CD14-positive monocyte (primary cell): ENCODE results near the gene CDH4. TPM values are rescaled to one million over a fixed set of nuclear protein-coding genes. Genes with fewer than 3 reads are reported as not detected.

Experiments used
- DNase-seq, 3 donors: peaks; one replicate each; pipeline ENCODE4 v3.0.0-alpha.2; 2011 to 2022
- H2AFZ ChIP-seq: 2 replicates; pipeline ENCODE4 v1.6.0; 2012; ENCODE audit warnings: mild to moderate bottlenecking, low read depth, low read length, inconsistent platforms; ENCODE audit not compliant: insufficient read depth, poor library complexity, severe bottlenecking
- H3K27ac ChIP-seq, 2 donors: 1 replicate in 1 of 2; 2 replicates in 1 of 2; pipeline ENCODE4 v1.5.1; 2012 to 2013; ENCODE audit warnings: low read length in 2 of 2, control low read depth in 1 of 2, inconsistent platforms in 1 of 2, low read depth in 1 of 2, mild to moderate bottlenecking in 1 of 2
- H3K27me3 ChIP-seq, 2 donors: one replicate each; pipeline versions ENCODE4 v1.6.0 to v1.6.1; 2011 to 2013; ENCODE audit warnings: low read length in 2 of 2; ENCODE audit not compliant: control insufficient read depth in 2 of 2, insufficient read depth in 2 of 2
- H3K36me3 ChIP-seq, 2 donors: replicated peaks in 1 of 2; 1 replicate in 1 of 2; 2 replicates in 1 of 2; pipeline versions ENCODE4 v1.5.1 to v1.6.1; 2012 to 2013; ENCODE audit warnings: low read length in 2 of 2, control low read depth in 1 of 2, inconsistent platforms in 1 of 2, mild to moderate bottlenecking in 1 of 2; ENCODE audit not compliant: insufficient read depth in 2 of 2, control insufficient read depth in 1 of 2
- H3K4me1 ChIP-seq, 2 donors: 1 replicate in 1 of 2; 2 replicates in 1 of 2; pipeline versions ENCODE4 v1.5.1 to v1.6.1; 2012 to 2013; ENCODE audit warnings: low read length in 2 of 2, control low read depth in 1 of 2, inconsistent platforms in 1 of 2, mild to moderate bottlenecking in 1 of 2, moderate library complexity in 1 of 2; ENCODE audit not compliant: insufficient read depth in 2 of 2, control insufficient read depth in 1 of 2
- H3K4me2 ChIP-seq: replicated peaks from 2 replicates; pipeline ENCODE3; 2012; ENCODE audit warnings: low read length, moderate library complexity, mild to moderate bottlenecking; ENCODE audit not compliant: poor library complexity, severe bottlenecking; ENCODE audit errors: extremely low read depth
- H3K4me3 ChIP-seq, 3 experiments: fragments of 200-600 bp in 1 of 3; sonication (generic) in 1 of 3; replicated peaks in 1 of 3; 1 replicate in 2 of 3; 2 replicates in 1 of 3; pipeline ENCODE4 v1.5.1; 2011 to 2013; ENCODE audit warnings: low read length in 3 of 3, mild to moderate bottlenecking in 3 of 3, control low read depth in 2 of 3, low read depth in 2 of 3, inconsistent platforms in 1 of 3, moderate library complexity in 1 of 3
- H3K79me2 ChIP-seq: 2 replicates; pipeline ENCODE4 v1.6.0; 2012; ENCODE audit warnings: mild to moderate bottlenecking, control low read depth, inconsistent platforms, low read length, moderate library complexity; ENCODE audit not compliant: insufficient read depth
- H3K9ac ChIP-seq: 2 replicates; pipeline ENCODE4 v1.6.0; 2017; ENCODE audit warnings: low read length, mild to moderate bottlenecking; ENCODE audit not compliant: insufficient read depth, poor library complexity, severe bottlenecking
- H3K9me3 ChIP-seq, 2 donors: replicated peaks in 1 of 2; 1 replicate in 1 of 2; 2 replicates in 1 of 2; pipeline versions ENCODE4 v1.5.1 to v1.6.1; 2012 to 2013; ENCODE audit warnings: low read length in 2 of 2, control low read depth in 1 of 2; ENCODE audit not compliant: control insufficient read depth in 1 of 2, insufficient read depth in 1 of 2
- H4K20me1 ChIP-seq: 2 replicates; pipeline ENCODE4 v1.6.0; 2012; ENCODE audit warnings: mild to moderate bottlenecking, low read length, control low read depth, moderate library complexity; ENCODE audit not compliant: insufficient read depth
- H3K27ac Mint-ChIP-seq, 7 donors: one replicate each; pipeline ENCODE4 v1.8.0; 2020; ENCODE audit warnings: mild to moderate bottlenecking in 7 of 7, mixed read lengths in 7 of 7, moderate library complexity in 6 of 7, inconsistent platforms in 2 of 7
- H3K27me3 Mint-ChIP-seq, 3 donors: one replicate each; pipeline ENCODE4 v1.8.0; 2021 to 2022; ENCODE audit warnings: low read depth in 3 of 3, mild to moderate bottlenecking in 3 of 3, mixed read lengths in 3 of 3, moderate library complexity in 3 of 3, inconsistent platforms in 1 of 3
- H3K36me3 Mint-ChIP-seq, 2 donors: one replicate each; pipeline ENCODE4 v1.8.0; 2020; ENCODE audit warnings: mixed read lengths in 2 of 2, inconsistent platforms in 1 of 2, mild to moderate bottlenecking in 1 of 2
- H3K4me1 Mint-ChIP-seq: one replicate; pipeline ENCODE4 v1.8.0; 2020; ENCODE audit warnings: mild to moderate bottlenecking, mixed read lengths
- H3K4me3 Mint-ChIP-seq, 2 donors: one replicate each; pipeline ENCODE4 v1.8.0; 2020; ENCODE audit warnings: mild to moderate bottlenecking in 2 of 2, mixed read lengths in 2 of 2, moderate library complexity in 1 of 2
- H3K9me3 Mint-ChIP-seq, 7 donors: one replicate each; pipeline ENCODE4 v1.8.0; 2020 to 2022; ENCODE audit warnings: mixed read lengths in 7 of 7, mild to moderate bottlenecking in 6 of 7, moderate library complexity in 6 of 7, inconsistent platforms in 2 of 7
- CTCF ChIP-seq: fragments of 200-600 bp; IDR thresholded peaks from one replicate; pipeline ENCODE4 v1.8.0; 2022; ENCODE audit warnings: antibody characterized with exemption, mild to moderate bottlenecking
- WGBS: methylation state at CpG from one replicate; pipeline ENCODE4 v1.1.5; 2013; ENCODE audit warnings: missing lambda C conversion rate; ENCODE audit not compliant: insufficient coverage; 5-methylcytosine and 5-hydroxymethylcytosine counted together
- intact Hi-C, 2 donors: fragments of 100-400 bp; cut with micrococcal nuclease; formaldehyde crosslinking; loops; one replicate each; pipeline versions ENCODE4 v1.15.0 to v1.15.1; 2023
- polyA plus RNA-seq, 3 donors: library from polyadenylated mRNA; depleted of rRNA in 1 of 3; unstranded in 2 of 3; stranded (reverse) in 1 of 3; fragments of 300-500 nt in 2 of 3; fragments of >200 nt in 1 of 3; fragmentation: Illumina TruSeq in 2 of 3; gene quantifications; 1 replicate in 2 of 3; 2 replicates in 1 of 3; pipeline ENCODE4 v1.2.3, GENCODE V29; 2012 to 2021

The CDH4 gene
- polyA plus RNA-seq, 3 donors, result not detected

DNA sequence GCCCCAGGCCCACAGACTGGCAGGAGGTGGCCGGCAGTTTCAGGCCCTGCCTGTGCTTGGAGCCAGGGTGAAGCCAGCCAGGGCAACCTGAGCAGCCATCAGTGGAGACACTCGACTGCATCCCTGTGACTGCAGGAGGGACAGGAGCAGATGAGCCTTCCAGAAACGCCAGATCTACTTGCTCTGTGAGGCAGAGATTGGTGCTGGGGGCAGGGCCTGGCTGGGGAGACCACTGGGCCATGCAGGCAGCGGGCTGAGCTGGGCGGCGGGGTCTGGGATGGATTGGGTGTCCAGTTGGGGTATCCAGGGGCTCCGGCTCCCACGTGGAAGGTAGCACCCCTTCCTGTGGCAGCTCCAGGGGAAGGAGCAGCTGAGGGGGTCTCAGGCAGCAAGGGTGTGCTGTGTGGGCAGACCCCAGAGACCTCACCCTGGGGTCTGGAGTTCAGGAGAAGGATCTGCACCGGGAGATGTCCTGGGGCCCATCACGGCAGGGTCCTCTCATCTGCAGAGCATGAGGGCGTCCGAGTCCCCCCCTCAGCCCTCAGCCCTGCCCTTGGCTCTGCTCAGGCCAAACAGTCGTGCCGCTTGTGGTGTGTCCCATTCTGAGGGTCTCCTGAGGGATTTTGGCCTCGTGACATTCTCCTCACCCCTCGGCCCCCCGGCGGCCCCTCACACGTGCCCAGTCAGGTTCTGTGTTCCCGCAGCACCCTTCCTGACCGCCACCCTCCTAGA lies 478.7 kb downstream of the CDH4 start:
- no peaks in the 10 kb centered on the region for H3K36me3 ChIP-seq
- no peak overlapping the region for H3K9ac ChIP-seq
- Mint-ChIP-seq H3K9me3 (peaks cover 0 to 49% (median 25%) of the 10 kb centered on the region in 7 donors), H3K27me3 (peaks cover 3 to 8% (median 4%) of the 10 kb centered on the region in 3 donors), H3K4me1 (no peaks in the 10 kb centered on the region), H3K36me3 (no peaks in the 10 kb centered on the region), H3K27ac (no peak overlapping the region), H3K4me3 (no peak overlapping the region)
- H4K20me1 ChIP-seq, result no peaks in the 10 kb centered on the region
- H3K4me2 ChIP-seq, result no peak overlapping the region
- H3K27me3 ChIP-seq, result no peaks in the 10 kb centered on the region
- WGBS, result 87% methylated on average over 19 of the region's 21 CpGs
- H3K9me3 ChIP-seq, result peaks cover 15 to 98% of the 10 kb centered on the region in 2 donors
- no peak overlapping the region for H3K4me3 ChIP-seq
- no peak overlapping the region for H2AFZ ChIP-seq
- DNase-seq, result no peak
- H3K4me1 ChIP-seq, result no peaks in the 10 kb centered on the region
- intact Hi-C loops, result no loop called here
- no peaks in the 10 kb centered on the region for H3K79me2 ChIP-seq
- H3K27ac ChIP-seq, result no peak overlapping the region
- TF ChIP-seq CTCF, result no peak

DNA sequence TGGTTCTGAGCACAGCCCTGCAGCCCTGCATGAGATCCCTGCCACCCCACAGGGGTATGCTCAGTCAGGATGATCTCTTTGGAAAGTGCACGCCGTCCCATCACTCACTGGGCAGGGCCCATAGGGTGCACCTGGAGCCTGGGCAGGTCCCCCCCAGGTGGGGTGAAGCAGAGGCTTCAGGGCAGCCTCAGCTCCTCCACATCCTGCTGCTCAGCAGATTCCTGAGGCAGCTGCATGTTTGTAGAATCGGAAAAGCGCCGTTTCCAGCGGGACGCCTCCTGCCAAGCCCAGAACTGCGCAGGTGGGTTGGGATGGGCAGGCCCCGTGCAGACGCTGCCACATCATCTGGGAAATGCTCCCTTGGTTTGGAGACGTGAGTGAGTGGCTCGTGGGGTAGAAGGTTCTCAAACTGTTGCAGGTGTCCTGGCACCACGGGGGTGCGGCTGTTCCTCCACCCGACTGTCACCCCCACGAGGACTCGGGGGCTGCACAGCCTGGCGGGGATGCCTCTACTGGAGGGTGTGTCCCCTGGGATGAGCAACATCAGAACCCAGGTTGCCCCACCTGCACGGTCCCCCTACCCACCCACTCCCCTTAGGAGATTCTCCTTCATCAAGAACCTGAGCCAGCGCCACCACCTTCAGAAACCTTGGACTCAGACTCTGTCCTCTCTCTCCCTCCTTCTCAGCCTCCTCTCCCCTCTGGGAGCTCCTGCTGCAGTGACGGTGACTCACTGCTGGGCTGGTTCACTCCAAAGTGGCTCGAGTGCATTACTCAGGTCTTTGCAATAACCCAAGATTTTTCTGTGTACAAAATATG lies 479.5 kb downstream of the CDH4 start:
- H3K27ac ChIP-seq, result no peak overlapping the region
- H3K27me3 Mint-ChIP-seq, result peaks cover 4 to 8% (median 4%) of the 10 kb centered on the region in 3 donors
- intact Hi-C loops, result no loop called here
- no peaks in the 10 kb centered on the region for H3K79me2 ChIP-seq
- H3K36me3 Mint-ChIP-seq, result no peaks in the 10 kb centered on the region
- H3K27ac Mint-ChIP-seq, result no peak overlapping the region
- H3K4me3 ChIP-seq, result no peak overlapping the region
- no peaks in the 10 kb centered on the region for H3K27me3 ChIP-seq
- no peak for TF ChIP-seq CTCF
- H3K4me2 ChIP-seq, result no peak overlapping the region
- no peak overlapping the region for H2AFZ ChIP-seq
- H3K4me1 ChIP-seq, result no peaks in the 10 kb centered on the region
- H3K9me3 Mint-ChIP-seq, result peaks cover 0 to 55% (median 25%) of the 10 kb centered on the region in 7 donors
- H3K9me3 ChIP-seq, result peaks cover 14 to 98% of the 10 kb centered on the region in 2 donors
- H3K9ac ChIP-seq, result no peak overlapping the region
- H3K4me1 Mint-ChIP-seq, result no peaks in the 10 kb centered on the region
- no peaks in the 10 kb centered on the region for H4K20me1 ChIP-seq
- 92% methylated on average over 12 of the region's 22 CpGs for WGBS
- no peak overlapping the region for H3K4me3 Mint-ChIP-seq
- DNase-seq, result no peak
- H3K36me3 ChIP-seq, result no peaks in the 10 kb centered on the region
